Sigmoid colon (tissue), 4 donors: ENCODE measurements around the gene TMEM43.

Experiments
- CTCF ChIP-seq, 4 experiments: fragments of 450-650 bp in 3 of 4; fragments of 200-600 bp in 1 of 4; IDR thresholded peaks; one replicate each; pipeline ENCODE4 v1.5.1; 2016 to 2019; ENCODE audit warnings: antibody characterized with exemption in 4 of 4, mild to moderate bottlenecking in 3 of 4, moderate library complexity in 2 of 4
- EP300 ChIP-seq, 4 donors: sonication (generic); formaldehyde crosslinking; IDR thresholded peaks; one replicate each; pipeline ENCODE4 v1.6.1; 2017; ENCODE audit warnings: antibody characterized with exemption in 4 of 4
- POLR2A ChIP-seq, 2 donors: fragments of 450-650 bp; IDR thresholded peaks; one replicate each; pipeline ENCODE4 v1.6.1; 2016; ENCODE audit warnings: antibody characterized with exemption in 2 of 2, mild to moderate bottlenecking in 2 of 2, moderate library complexity in 2 of 2
- POLR2AphosphoS5 ChIP-seq, 4 donors: sonication (generic); formaldehyde crosslinking; IDR thresholded peaks; one replicate each; pipeline ENCODE4 v1.6.1; 2017; ENCODE audit warnings: antibody characterized with exemption in 4 of 4

GRCh38 chr3:14156843-14157561, 32.1 kb downstream of the TMEM43 start:
- no peak for TF ChIP-seq CTCF (IDR thresholded peaks at IDR 0.05)
- TF ChIP-seq POLR2A (IDR thresholded peaks at IDR 0.05), result no peak
- TF ChIP-seq EP300 (IDR thresholded peaks at IDR 0.05), result no peak
- TF ChIP-seq POLR2AphosphoS5 (IDR thresholded peaks at IDR 0.05), result no peak
